IPS-18c (cell line): ENCODE results near the gene SCG5.

Experiments used
- H3K4me3 ChIP-seq: 2 replicates; pipeline ENCODE4 v1.7.0; 2013; ENCODE audit warnings: low read depth, mild to moderate bottlenecking, low read length, moderate library complexity; ENCODE audit not compliant: insufficient read depth
- H3K9me3 ChIP-seq: one replicate; pipeline ENCODE4 v1.6.1; 2013; ENCODE audit warnings: mild to moderate bottlenecking, low read length, moderate library complexity; ENCODE audit not compliant: control insufficient read depth, insufficient read depth

SCG5 gene

GRCh38 chr15:32682569-32682968, 41.1 kb downstream of the SCG5 start:
- Histone ChIP-seq H3K4me3 (no peak overlapping the region), H3K9me3 (no peaks in the 10 kb centered on the region)

DNA sequence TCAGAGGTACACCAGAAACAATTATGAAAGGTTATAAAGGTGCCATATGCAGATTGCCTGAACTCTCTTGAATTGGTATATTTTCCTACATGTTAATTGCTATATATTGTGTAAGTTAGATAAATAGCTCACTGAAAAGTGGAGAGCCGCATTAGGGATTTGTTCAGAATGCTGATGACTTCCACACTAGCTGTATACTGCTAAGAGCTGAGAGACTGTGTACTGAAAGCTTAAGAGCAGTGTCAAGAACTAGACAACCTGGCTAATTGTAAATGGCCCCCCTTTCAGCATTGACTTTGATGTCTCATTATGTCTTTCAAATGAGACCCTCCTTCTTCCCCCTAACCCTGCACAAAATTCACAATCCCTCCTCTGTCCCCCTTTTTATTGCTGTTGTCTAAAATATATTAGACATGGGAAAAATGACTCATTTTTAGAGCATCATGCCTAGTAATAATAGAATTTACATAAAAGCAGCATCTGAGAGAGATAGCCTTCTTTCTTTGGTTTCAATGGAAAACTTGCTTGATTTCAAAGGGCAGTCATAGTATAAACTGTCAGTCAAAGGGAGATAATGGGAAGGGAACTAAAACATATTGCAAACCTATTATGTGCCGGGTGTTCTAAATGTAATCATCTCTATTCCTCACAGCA, 41.6 kb downstream of the SCG5 start:
- Histone ChIP-seq H3K9me3 (no peaks in the 10 kb centered on the region), H3K4me3 (no peak overlapping the region)

DNA sequence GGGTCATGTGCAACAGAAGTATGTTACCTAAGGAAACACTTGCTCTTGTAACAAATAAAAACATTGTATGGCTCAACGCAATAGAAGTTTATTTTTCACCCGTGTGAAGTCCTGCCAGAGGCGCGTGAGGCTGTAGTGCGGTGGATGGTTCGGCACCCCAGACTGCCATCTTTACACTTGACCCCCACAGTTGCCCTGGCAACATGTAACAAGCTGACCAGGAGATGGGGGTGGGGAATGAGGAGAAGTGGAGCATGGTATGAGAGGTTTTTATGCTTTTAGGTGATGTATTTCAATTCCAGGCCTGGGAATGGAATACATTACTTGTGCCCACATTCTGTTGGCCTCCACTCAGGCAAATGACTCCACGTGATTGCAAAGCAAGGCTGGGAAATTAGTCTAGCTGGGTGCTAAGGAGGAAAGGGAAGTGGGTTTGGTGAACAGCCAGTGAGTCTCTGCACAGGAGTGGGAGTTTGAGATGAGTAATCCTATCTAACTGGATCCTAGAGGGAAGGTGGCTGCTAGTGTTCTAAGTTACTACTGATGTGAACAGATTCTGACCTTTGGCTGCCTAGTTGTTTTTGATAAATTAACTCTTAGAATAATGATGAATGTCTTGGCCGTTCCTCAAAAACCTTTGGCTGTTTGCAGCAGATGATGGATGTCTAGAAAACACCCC, 42.5 kb downstream of the SCG5 start:
- Histone ChIP-seq H3K4me3 (no peak overlapping the region), H3K9me3 (no peaks in the 10 kb centered on the region)

DNA sequence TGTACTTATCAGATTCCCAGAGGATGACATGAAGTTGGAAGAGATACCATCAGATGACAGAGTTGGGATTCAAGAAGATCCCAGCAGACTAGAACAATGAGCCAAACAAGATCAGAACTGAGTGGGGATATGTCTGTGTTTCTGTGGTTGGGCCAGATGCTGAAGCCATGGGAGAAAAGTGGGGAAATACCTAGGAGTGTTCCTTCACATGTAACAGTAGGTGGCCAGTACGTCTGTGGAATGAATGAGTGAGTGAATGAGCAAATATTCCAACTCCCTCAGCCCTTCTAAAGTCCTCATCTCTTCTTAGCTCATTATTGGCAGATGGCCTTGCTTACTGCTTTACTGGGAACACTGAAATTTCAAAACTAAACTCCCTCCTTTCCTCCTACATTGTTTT, 44.1 kb downstream of the SCG5 start:
- no peak overlapping the region for H3K4me3 ChIP-seq

DNA sequence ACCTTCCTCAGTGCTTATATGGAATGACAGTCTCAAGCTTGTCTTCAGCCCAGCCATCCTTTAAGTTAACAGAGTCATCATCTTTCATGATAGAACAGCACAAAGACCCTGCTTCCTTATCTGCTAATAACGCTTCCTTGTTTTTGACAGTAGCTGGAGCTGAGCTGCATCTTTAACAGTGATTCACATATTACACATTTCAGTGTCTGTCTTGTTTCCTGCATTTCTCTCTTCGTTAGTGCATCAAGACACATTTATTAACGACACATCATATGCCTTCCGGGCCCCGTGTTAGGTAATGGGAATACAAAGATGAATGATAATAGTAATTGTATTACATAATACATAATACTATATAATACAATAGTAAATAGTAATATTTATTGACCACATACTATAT, 46.0 kb downstream of the SCG5 start:
- Histone ChIP-seq H3K4me3 (no peak overlapping the region), H3K9me3 (no peaks in the 10 kb centered on the region)

More for the DNA sequence above, 44.1 kb downstream of the SCG5 start:
- H3K9me3 ChIP-seq, result no peaks in the 10 kb centered on the region

- H3K4me3 ChIP-seq, result no peak overlapping the region
- no peaks in the 10 kb centered on the region for H3K9me3 ChIP-seq
These were observed 46.7 kb downstream of the SCG5 start for GRCh38 chr15:32688151-32688639.

DNA sequence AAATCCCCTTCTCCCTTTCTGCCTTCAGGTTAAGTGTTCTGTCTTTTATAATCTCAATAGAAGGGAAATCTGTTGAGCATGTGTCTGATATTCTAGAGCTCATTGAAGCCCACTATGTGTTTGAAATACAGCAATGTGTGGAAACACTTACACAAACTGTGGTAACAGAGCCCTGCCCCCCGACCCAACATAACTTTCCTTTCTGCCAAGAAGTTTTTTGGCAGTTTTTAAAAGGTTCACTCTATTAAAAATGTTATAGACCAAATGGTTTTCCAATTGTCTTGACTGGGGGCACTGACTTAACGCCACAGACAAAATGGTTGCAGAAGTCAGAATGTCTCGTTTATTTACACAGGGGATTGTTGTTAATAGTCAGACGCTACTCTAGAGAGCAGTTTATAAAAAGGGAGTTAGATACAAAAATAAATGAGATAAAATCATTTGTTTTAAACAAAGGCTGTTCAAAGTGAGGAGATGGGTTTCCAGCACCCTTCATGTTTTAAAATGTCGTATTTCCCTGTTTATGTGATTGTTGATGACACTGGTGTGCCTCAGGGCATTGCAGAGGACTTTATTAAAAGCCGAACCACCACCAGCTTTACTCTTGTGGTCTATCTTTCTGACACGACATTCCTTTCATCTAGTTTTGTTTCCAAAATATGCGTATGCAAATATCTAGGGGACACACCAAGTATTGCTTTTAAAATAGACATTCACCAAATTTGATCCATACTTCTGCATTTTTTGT, 49.6 kb downstream of the SCG5 start:
- Histone ChIP-seq H3K9me3 (no peaks in the 10 kb centered on the region), H3K4me3 (no peak overlapping the region)

DNA sequence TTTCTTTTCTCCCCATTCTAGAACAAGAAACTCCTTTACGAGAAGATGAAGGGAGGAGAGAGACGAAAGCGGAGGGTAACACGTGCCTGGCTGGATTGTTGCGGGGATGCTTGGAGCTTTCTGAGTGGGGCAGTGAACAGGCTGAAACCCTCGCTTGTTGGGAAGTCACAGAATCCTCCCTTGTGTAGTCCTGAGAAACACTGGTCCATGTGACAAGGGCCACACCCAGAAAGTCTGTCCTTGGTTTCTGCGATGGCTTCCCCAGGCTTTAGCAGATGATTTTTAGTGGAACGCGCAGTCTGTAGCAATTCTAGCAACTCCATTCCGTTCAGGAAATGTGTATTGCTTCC, 50.2 kb downstream of the SCG5 start:
- Histone ChIP-seq H3K4me3 (no peak overlapping the region), H3K9me3 (no peaks in the 10 kb centered on the region)

- no peak overlapping the region for H3K4me3 ChIP-seq
These were observed 50.8 kb downstream of the SCG5 start for GRCh38 chr15:32692286-32692685.

DNA sequence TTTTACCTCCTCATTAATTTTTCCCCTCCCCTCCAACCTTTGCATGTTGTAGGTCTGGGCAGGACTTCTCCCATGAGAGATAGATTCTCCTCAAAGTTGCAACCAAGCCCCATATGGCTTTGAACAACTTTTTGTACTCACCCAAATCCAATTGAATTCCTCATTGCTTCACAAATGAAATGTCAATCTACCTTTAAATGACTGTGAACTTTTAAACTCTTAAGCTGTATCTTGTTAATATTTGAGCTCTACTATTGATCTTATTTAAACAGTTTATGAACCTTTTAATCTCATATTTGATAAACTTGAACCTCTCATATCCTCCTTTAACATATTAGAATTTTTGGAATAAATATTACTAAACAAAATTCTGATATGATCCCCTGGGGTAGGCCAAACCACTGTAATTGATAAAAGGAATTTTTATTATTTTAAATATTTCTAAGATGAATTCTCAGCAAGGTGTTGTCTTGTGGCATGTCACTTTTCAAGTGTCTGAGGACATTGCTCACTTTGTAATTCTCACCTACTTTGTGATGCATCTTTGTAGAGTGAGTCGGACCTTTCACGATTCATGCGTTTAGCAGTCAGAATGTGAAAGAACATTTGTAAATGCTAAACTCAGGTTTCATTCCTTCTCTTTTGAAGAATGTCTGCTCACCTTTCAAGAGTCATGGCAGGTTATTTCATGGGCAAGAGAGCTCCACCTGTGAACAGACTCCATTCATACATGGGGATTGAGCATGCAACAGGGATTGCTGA, 52.9 kb downstream of the SCG5 start:
- Histone ChIP-seq H3K9me3 (no peaks in the 10 kb centered on the region), H3K4me3 (no peak overlapping the region)

More at GRCh38 chr15:32692286-32692685, 50.8 kb downstream of the SCG5 start:
- H3K9me3 ChIP-seq, result no peaks in the 10 kb centered on the region

GRCh38 chr15:32698773-32699390, 57.4 kb downstream of the SCG5 start:
- H3K4me3 ChIP-seq, result no peak overlapping the region
- no peaks in the 10 kb centered on the region for H3K9me3 ChIP-seq

- no peak overlapping the region for H3K4me3 ChIP-seq
- no peaks in the 10 kb centered on the region for H3K9me3 ChIP-seq
These were observed 59.1 kb downstream of the SCG5 start for GRCh38 chr15:32700501-32701150.

DNA sequence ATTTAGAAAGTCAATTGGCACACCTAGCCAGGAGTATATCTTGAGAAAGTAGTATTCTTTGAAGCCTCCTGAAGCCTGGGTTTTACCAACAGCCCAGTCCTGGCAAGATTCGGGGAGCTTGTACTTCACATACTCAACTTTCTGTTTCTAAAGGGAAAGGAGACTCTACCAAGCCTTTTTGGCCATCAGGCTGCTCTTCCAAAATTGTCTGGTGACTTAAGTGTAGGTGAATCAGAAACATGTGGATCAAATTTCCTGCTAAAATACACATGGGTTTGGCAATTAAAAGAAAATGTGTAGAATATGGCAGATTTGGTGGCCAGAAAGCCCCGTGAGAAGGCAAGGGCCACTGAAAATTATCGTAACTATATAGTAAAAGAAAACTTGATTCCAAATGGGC, 60.4 kb downstream of the SCG5 start:
- H3K4me3 ChIP-seq, result no peak overlapping the region

DNA sequence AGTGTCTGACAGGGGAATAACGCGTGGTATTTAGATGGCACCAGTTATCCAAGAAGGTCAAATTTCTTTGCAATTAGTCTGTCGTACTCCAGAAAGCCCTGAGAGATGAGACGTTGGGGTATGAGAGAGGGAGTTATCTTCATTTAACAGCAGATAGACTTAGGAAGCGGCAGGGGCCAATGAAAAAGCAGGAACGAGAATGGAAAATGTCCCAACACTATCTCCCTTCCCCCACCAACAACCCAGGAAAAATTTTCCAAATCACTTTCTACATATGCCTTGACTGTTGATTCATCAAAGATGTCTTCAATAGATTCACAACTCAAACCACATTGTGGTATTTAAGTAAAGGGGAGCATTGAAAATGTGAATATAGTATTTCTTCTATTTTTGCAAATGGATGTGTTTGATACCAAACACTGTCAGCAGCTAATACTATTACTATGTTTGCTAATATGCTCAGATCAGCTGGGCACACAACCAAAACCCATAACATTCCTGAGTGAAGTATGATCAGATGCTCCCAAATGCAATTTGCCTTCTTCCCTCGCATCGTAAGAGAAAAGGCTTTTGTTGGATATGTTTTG, 63.0 kb downstream of the SCG5 start:
- no peak overlapping the region for H3K4me3 ChIP-seq
- no peaks in the 10 kb centered on the region for H3K9me3 ChIP-seq

More for the DNA sequence above, 60.4 kb downstream of the SCG5 start:
- H3K9me3 ChIP-seq, result no peaks in the 10 kb centered on the region

DNA sequence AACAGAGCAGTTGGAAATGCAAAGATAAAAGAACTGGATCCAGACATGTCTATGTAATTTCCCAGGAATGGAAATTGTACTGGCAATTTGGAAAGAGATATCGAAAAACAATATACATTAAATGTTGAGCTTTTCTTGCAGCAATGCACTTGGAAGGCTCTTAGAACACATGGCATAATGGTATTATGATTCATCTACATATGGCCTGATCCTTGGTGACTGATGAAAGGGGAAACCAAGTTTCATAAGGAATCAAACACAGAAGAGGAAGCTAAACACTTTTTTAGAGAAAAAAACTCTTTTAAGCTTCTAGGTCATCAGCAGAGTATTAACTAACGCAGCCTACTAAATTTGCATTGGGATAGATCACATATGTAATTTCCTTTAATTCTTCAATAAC, 63.9 kb downstream of the SCG5 start:
- Histone ChIP-seq H3K4me3 (no peak overlapping the region), H3K9me3 (no peaks in the 10 kb centered on the region)

DNA sequence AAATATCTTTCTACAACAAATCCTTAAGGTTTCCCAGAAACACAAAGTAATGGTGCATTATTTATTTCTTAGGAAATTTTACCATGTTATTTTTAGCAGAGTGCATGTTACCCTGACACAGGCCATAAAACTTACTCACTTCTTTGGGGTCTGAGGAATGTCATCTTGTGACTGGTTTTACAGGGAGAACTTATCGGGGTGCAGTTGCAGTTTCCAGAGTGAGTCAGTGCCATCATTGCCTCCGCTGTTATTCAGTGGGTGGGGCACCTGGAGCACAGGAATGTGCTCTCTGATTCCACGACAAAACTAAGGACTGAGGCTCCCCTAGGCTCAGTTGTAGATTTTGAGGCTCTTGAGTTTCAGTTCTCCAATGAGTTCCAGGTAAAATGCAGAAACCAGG, 65.2 kb downstream of the SCG5 start:
- Histone ChIP-seq H3K4me3 (no peak overlapping the region), H3K9me3 (no peaks in the 10 kb centered on the region)
